HEK293T (cell line): ENCODE measurements around the gene BBS9.

Experiments used
- CTCF ChIA-PET: fragments of 350-600 bp; formaldehyde crosslinking; extraction: SDS; loops from one replicate; lab custom pipeline; 2021; ENCODE audit warnings: antibody characterized with exemption, inconsistent platforms; lab: Yijun Ruan, JAX
- POLR2A ChIA-PET: fragments of 350-600 bp; formaldehyde crosslinking; extraction: SDS; loops from one replicate; lab custom pipeline; 2020; ENCODE audit warnings: antibody characterized with exemption, inconsistent platforms; lab: Yijun Ruan, JAX
- DNase-seq: peaks from one replicate; pipeline ENCODE4 v3.0.0; 2012; ENCODE audit warnings: mixed read lengths; ENCODE audit errors: extremely low spot score
- ARNT ChIP-seq: fragments of 450-650 bp; IDR thresholded peaks from 2 replicates; pipeline ENCODE4 v1.6.1; 2017; ENCODE audit warnings: mild to moderate bottlenecking
- BHLHE40 ChIP-seq: fragments of 450-650 bp; IDR thresholded peaks from 2 replicates; pipeline ENCODE4 v1.6.1; 2016; ENCODE audit warnings: mild to moderate bottlenecking, moderate library complexity, borderline replicate concordance
- CTBP1 ChIP-seq: fragments of 450-650 bp; IDR thresholded peaks from 2 replicates; pipeline ENCODE4 v1.6.1; 2016; ENCODE audit warnings: borderline replicate concordance
- ELF4 ChIP-seq: fragments of 450-650 bp; IDR thresholded peaks from 2 replicates; pipeline ENCODE4 v1.6.1; 2017; ENCODE audit warnings: antibody characterized with exemption
- FOXA1 ChIP-seq: fragments of 450-650 bp; IDR thresholded peaks from 2 replicates; pipeline ENCODE4 v1.6.1; 2016; ENCODE audit warnings: mild to moderate bottlenecking
- FOXK2 ChIP-seq: fragments of 450-650 bp; IDR thresholded peaks from 2 replicates; pipeline ENCODE4 v1.6.1; 2016; ENCODE audit warnings: mild to moderate bottlenecking
- FOXM1 ChIP-seq: fragments of 450-650 bp; IDR thresholded peaks from 2 replicates; pipeline ENCODE4 v1.6.1; 2017; ENCODE audit warnings: mild to moderate bottlenecking, borderline replicate concordance
- HDGF ChIP-seq: fragments of 450-650 bp; IDR thresholded peaks from 2 replicates; pipeline ENCODE4 v1.6.1; 2017; ENCODE audit warnings: antibody characterized with exemption, borderline replicate concordance
- L3MBTL2 ChIP-seq: fragments of 450-650 bp; conservative IDR thresholded peaks from 2 replicates; pipeline ENCODE4 v1.6.1; 2016; ENCODE audit warnings: mild to moderate bottlenecking
- LEF1 ChIP-seq: fragments of 450-650 bp; IDR thresholded peaks from 2 replicates; pipeline ENCODE4 v1.6.1; 2017; ENCODE audit warnings: mild to moderate bottlenecking, borderline replicate concordance
- NFRKB ChIP-seq: fragments of 450-650 bp; IDR thresholded peaks from 2 replicates; pipeline ENCODE4 v1.6.1; 2016; ENCODE audit warnings: mild to moderate bottlenecking, moderate library complexity
- PKNOX1 ChIP-seq: fragments of 450-650 bp; IDR thresholded peaks from 2 replicates; pipeline ENCODE4 v1.6.1; 2016
- SP1 ChIP-seq: fragments of 450-650 bp; IDR thresholded peaks from 2 replicates; pipeline ENCODE4 v1.6.1; 2017
- SUZ12 ChIP-seq: fragments of 450-650 bp; IDR thresholded peaks from 2 replicates; pipeline ENCODE4 v1.6.1; 2016; ENCODE audit warnings: mild to moderate bottlenecking
- TARDBP ChIP-seq: fragments of 450-650 bp; IDR thresholded peaks from 2 replicates; pipeline ENCODE4 v1.6.1; 2016
- ZNF384 ChIP-seq: fragments of 450-650 bp; IDR thresholded peaks from 2 replicates; pipeline ENCODE4 v1.6.1; 2016

BBS9 gene

GRCh38 chr7:33221390-33221789, 92.0 kb downstream of the BBS9 start:
- DNase-seq, result no peak
- CTCF ChIA-PET, result no interaction called here
- POLR2A ChIA-PET, result no interaction called here
- no peak for TF ChIP-seq FOXM1
- TF ChIP-seq PKNOX1, result no peak
- no peak for TF ChIP-seq CTBP1
- TF ChIP-seq ELF4, result no peak

GRCh38 chr7:33232632-33233145, 103.3 kb downstream of the BBS9 start:
- ChIA-PET CTCF (no interaction called here), POLR2A (no interaction called here)
- TF ChIP-seq NFRKB, result no peak
- no peak for TF ChIP-seq LEF1
- TF ChIP-seq HDGF, result no peak
- no peak for TF ChIP-seq L3MBTL2
- TF ChIP-seq CTBP1, result no peak
- TF ChIP-seq BHLHE40, result no peak
- TF ChIP-seq PKNOX1, result no peak
- no peak for TF ChIP-seq FOXK2
- TF ChIP-seq SP1, result no peak
- no peak for DNase-seq

GRCh38 chr7:33233659-33234058, 104.3 kb downstream of the BBS9 start:
- ChIA-PET POLR2A (no interaction called here), CTCF (no interaction called here)
- TF ChIP-seq SUZ12 (no peak), L3MBTL2 (no peak), ELF4 (no peak), BHLHE40 (no peak)
- DNase-seq, result no peak

GRCh38 chr7:33237036-33237435, 107.7 kb downstream of the BBS9 start:
- CTCF ChIA-PET, result no interaction called here
- POLR2A ChIA-PET, result no interaction called here
- DNase-seq, result no peak
- no peak for TF ChIP-seq CTBP1
- no peak for TF ChIP-seq BHLHE40
- no peak for TF ChIP-seq NFRKB
- TF ChIP-seq FOXM1, result no peak
- TF ChIP-seq SUZ12, result no peak
- no peak for TF ChIP-seq ARNT
- no peak for TF ChIP-seq ELF4
- TF ChIP-seq SP1, result no peak
- no peak for TF ChIP-seq FOXA1
- no peak for TF ChIP-seq FOXK2
- TF ChIP-seq LEF1, result no peak
- TF ChIP-seq ZNF384, result no peak
- no peak for TF ChIP-seq HDGF
- TF ChIP-seq PKNOX1, result no peak

- CTCF ChIA-PET, result interaction anchor here (0.6 to 1.9 kb wide), 6 partner anchors 17 to 691 kb away, joined by 3 to 10 read pairs (median 3); no protein-coding TSS in a partner anchor
- POLR2A ChIA-PET, result no interaction called here
- no peak for TF ChIP-seq SUZ12
- DNase-seq, result peak; percentile 36
These were observed 114.0 kb downstream of the BBS9 start for GRCh38 chr7:33243319-33243881.

- POLR2A ChIA-PET, result interaction anchor here (0.6 kb wide), 1 partner anchor 131 kb away, joined by 4 read pairs; no protein-coding TSS in a partner anchor
- CTCF ChIA-PET, result no interaction called here
- no peak for TF ChIP-seq ZNF384
- no peak for TF ChIP-seq BHLHE40
- TF ChIP-seq FOXA1, result no peak
- no peak for TF ChIP-seq NFRKB
- no peak for TF ChIP-seq ARNT
- no peak for TF ChIP-seq TARDBP
- no peak for TF ChIP-seq LEF1
- TF ChIP-seq PKNOX1, result no peak
- TF ChIP-seq SUZ12, result no peak
- no peak for TF ChIP-seq HDGF
- no peak for TF ChIP-seq FOXM1
- TF ChIP-seq ELF4, result no peak
- DNase-seq, result no peak
These were observed 119.3 kb downstream of the BBS9 start for GRCh38 chr7:33248671-33249070.

GRCh38 chr7:33250421-33250871, 121.1 kb downstream of the BBS9 start:
- ChIA-PET CTCF (no interaction called here), POLR2A (no interaction called here)
- DNase-seq, result no peak
- TF ChIP-seq FOXM1, result no peak
